Activated CD8-positive, alpha-beta T cell treated with anti-CD3 and anti-CD28 coated beads for 36 hours (primary cell): ENCODE data around the gene ASCC3. TPM values are rescaled to one million over a fixed set of nuclear protein-coding genes. Genes with fewer than 3 reads are reported as not detected.

Experiments
- ATAC-seq: fragments of 200-7000 bp; cut with Tn5 transposase; one replicate; pipeline ENCODE4 v1.10.0; 2021; ENCODE audit warnings: mild to moderate bottlenecking, moderate library complexity
- CTCF ChIA-PET: fragments of 350-600 bp; sonication (Branson Sonifier 250); formaldehyde crosslinking; loops from one replicate; lab custom pipeline; 2021; ENCODE audit warnings: antibody characterized with exemption; lab: Charles Lee
- POLR2A ChIA-PET: fragments of 350-600 bp; sonication (Branson Sonifier 250); formaldehyde crosslinking; loops from one replicate; lab custom pipeline; 2021; ENCODE audit warnings: antibody characterized with exemption; lab: Charles Lee
- DNase-seq: peaks from one replicate; pipeline ENCODE4 v3.0.0-alpha.2; 2020
- H3K27ac Mint-ChIP-seq: one replicate; pipeline ENCODE4 v1.8.0; 2021; ENCODE audit warnings: mild to moderate bottlenecking, mixed read lengths
- H3K27me3 Mint-ChIP-seq: one replicate; pipeline ENCODE4 v1.8.0; 2021; ENCODE audit warnings: mixed read lengths
- H3K36me3 Mint-ChIP-seq: one replicate; pipeline ENCODE4 v1.8.0; 2021; ENCODE audit warnings: low read depth, mixed read lengths
- H3K4me1 Mint-ChIP-seq: one replicate; pipeline ENCODE4 v1.8.0; 2021; ENCODE audit warnings: low read depth, mixed read lengths
- H3K4me3 Mint-ChIP-seq: one replicate; pipeline ENCODE4 v1.8.0; 2021; ENCODE audit warnings: mild to moderate bottlenecking, moderate library complexity, mixed read lengths
- H3K9me3 Mint-ChIP-seq: one replicate; pipeline ENCODE4 v1.8.0; 2021; ENCODE audit warnings: mixed read lengths
- CTCF ChIP-seq: fragments of 200-600 bp; IDR thresholded peaks from one replicate; pipeline ENCODE4 v1.8.0; 2022; ENCODE audit warnings: antibody characterized with exemption, mild to moderate bottlenecking
- intact Hi-C: fragments of 100-400 bp; cut with micrococcal nuclease; formaldehyde crosslinking; loops from one replicate; pipeline ENCODE4 v1.10.0; 2022
- total RNA-seq, 2 experiments: library from RNA; stranded (reverse); gene quantifications; one replicate each; pipeline ENCODE4 v1.2.3, GENCODE V29; 2021

ASCC3 gene
- total RNA-seq, 2 experiments from 2014 or later: 50.2 to 50.5 TPM

- Mint-ChIP-seq H3K9me3 (no peaks in the 10 kb centered on the region), H3K36me3 (peaks cover 2% of the 10 kb centered on the region), H3K27ac (no peak overlapping the region), H3K27me3 (no peaks in the 10 kb centered on the region), H3K4me1 (no peaks in the 10 kb centered on the region), H3K4me3 (no peak overlapping the region)
- intact Hi-C loops: no loop called here
- ChIA-PET POLR2A (no interaction called here), CTCF (no interaction called here)
- ATAC-seq (no peak), DNase-seq (no peak)
- TF ChIP-seq CTCF: no peak
These were observed 149.7 kb downstream of the ASCC3 start for GRCh38 chr6:100731411-100731810.

- DNase-seq (no peak), ATAC-seq (no peak)
- Mint-ChIP-seq H3K9me3 (no peaks in the 10 kb centered on the region), H3K27ac (no peak overlapping the region), H3K27me3 (no peaks in the 10 kb centered on the region), H3K4me1 (no peaks in the 10 kb centered on the region), H3K36me3 (peaks cover 3% of the 10 kb centered on the region), H3K4me3 (no peak overlapping the region)
- CTCF ChIA-PET: no interaction called here
- no peak for TF ChIP-seq CTCF
- POLR2A ChIA-PET: no interaction called here
- intact Hi-C loops: no loop called here
These were observed 150.8 kb downstream of the ASCC3 start for GRCh38 chr6:100730001-100730980.

GRCh38 chr6:100726666-100727065, 154.5 kb downstream of the ASCC3 start:
- Mint-ChIP-seq H3K4me3 (no peak overlapping the region), H3K27ac (no peak overlapping the region), H3K27me3 (no peaks in the 10 kb centered on the region), H3K36me3 (peaks cover 17% of the 10 kb centered on the region), H3K9me3 (no peaks in the 10 kb centered on the region), H3K4me1 (peaks cover 8% of the 10 kb centered on the region)
- POLR2A ChIA-PET: no interaction called here
- no peak for DNase-seq
- CTCF ChIA-PET: no interaction called here
- intact Hi-C loops: no loop called here
- no peak for TF ChIP-seq CTCF
- ATAC-seq: no peak

GRCh38 chr6:100724696-100725095, 156.4 kb downstream of the ASCC3 start:
- intact Hi-C loops: no loop called here
- no peak for DNase-seq

More at GRCh38 chr6:100724696-100725095, 156.4 kb downstream of the ASCC3 start:
- ChIA-PET CTCF (no interaction called here), POLR2A (no interaction called here)
- peaks cover 24% of the 10 kb centered on the region for H3K36me3 Mint-ChIP-seq
- H3K27ac Mint-ChIP-seq: no peak overlapping the region
- no peak for ATAC-seq
- H3K4me3 Mint-ChIP-seq: no peak overlapping the region
- no peaks in the 10 kb centered on the region for H3K9me3 Mint-ChIP-seq
- TF ChIP-seq CTCF: no peak
- H3K27me3 Mint-ChIP-seq: no peaks in the 10 kb centered on the region
- H3K4me1 Mint-ChIP-seq: peaks cover 20% of the 10 kb centered on the region
